Adrenal gland (tissue), 5 donors: ENCODE results near the gene TRPV5.

ENCODE experiments used
- POLR2A ChIP-seq, 2 donors: fragments of 450-650 bp; IDR thresholded peaks; one replicate each; pipeline ENCODE4 v1.6.1; 2017; ENCODE audit warnings: antibody characterized with exemption in 2 of 2, mild to moderate bottlenecking in 2 of 2, moderate library complexity in 1 of 2
- TF ChIP-seq, protein P1 (sequence below), 6 experiments: fragments of 450-650 bp in 4 of 6; fragments of 200-600 bp in 2 of 6; sonication (generic) in 1 of 6; IDR thresholded peaks; 1 replicate in 5 of 6; 2 replicates in 1 of 6; pipeline versions ENCODE4 v1.5.1 to v1.8.0; 2016 to 2021; ENCODE audit warnings: antibody characterized with exemption in 6 of 6, mild to moderate bottlenecking in 2 of 6, moderate library complexity in 1 of 6
- donor health status: DM: no; HTN: no; CAD: no.

DNA sequence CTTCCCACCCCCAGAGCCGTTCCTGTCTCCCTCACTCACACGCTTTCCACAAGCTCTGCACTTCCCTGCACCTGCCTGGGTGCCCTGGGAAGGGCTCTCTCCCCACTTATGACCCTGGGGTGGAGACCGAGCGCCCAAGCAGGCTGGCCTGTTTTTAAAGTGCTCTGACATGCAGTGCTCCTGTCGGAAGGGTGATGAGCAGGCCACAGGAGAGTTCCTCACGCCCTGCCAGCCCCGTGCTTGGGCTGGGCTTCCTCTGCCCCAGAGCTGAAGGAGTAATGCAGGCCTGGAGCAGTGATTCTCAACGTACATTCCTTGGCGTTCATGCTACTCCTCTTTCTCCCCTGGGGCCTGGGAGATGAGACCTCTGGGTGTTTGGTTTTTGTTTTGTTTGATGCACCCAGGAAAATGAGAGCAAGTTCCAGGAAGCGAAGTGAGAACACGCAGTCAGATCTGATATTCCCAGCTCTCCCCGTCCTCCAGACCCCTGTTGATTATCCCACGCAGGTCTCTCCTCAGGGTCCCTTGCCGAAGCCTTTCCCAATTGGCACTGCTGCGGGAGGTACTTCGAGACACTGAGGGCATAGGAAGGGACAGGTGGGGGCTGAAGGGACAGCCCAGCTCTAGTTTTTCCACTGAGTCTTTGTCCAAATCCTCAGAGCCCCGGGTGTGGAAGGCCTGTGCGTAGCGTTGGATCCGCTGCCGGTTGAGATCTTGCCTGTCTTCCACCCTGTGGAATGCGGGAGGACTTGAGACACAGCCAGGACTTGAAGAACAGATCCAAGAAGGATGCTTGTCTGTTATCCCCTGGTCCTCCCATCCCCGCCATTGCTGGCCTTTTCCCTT, 62.1 kb downstream of the TRPV5 start:
- TF ChIP-seq, protein P1, sequence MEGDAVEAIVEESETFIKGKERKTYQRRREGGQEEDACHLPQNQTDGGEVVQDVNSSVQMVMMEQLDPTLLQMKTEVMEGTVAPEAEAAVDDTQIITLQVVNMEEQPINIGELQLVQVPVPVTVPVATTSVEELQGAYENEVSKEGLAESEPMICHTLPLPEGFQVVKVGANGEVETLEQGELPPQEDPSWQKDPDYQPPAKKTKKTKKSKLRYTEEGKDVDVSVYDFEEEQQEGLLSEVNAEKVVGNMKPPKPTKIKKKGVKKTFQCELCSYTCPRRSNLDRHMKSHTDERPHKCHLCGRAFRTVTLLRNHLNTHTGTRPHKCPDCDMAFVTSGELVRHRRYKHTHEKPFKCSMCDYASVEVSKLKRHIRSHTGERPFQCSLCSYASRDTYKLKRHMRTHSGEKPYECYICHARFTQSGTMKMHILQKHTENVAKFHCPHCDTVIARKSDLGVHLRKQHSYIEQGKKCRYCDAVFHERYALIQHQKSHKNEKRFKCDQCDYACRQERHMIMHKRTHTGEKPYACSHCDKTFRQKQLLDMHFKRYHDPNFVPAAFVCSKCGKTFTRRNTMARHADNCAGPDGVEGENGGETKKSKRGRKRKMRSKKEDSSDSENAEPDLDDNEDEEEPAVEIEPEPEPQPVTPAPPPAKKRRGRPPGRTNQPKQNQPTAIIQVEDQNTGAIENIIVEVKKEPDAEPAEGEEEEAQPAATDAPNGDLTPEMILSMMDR (IDR thresholded peaks at IDR 0.05): no peak
- no peak for TF ChIP-seq POLR2A (IDR thresholded peaks at IDR 0.05)
